K562 (cell line): Measurements from ENCODE around the gene COL15A1. TPM values are rescaled to one million over a fixed set of nuclear protein-coding genes. Genes with fewer than 3 reads are reported as not detected.

Experiments used
- ATAC-seq: fragments of 200-7000 bp; cut with Tn5 transposase; 3 replicates; pipeline ENCODE4 v1.9.1; 2020; ENCODE audit warnings: moderate library complexity
- BruUV-seq: library from RNA; stranded (reverse); fragments of 400-500 nt; replicated peaks from 2 replicates; lab custom pipeline; 2021; lab: Mats Ljungman, UMichigan
- CTCF ChIA-PET: fragments of 300-600 bp; formaldehyde crosslinking; extraction: SDS; loops from one replicate; lab custom pipeline; 2021; ENCODE audit warnings: low intra/inter-chr PET ratio; lab: Yijun Ruan, JAX
- POLR2A ChIA-PET: fragments of 300-600, 350-650 bp; sonication (Branson Sonifier 250); formaldehyde crosslinking; extraction: SDS; loops from one replicate; lab custom pipeline; 2021; ENCODE audit warnings: antibody characterized with exemption, inconsistent platforms; lab: Yijun Ruan, JAX
- DNase-seq, 4 experiments: peaks; one replicate each; pipeline versions ENCODE4 v3.0.0 to v3.0.0-alpha.2; 2011 to 2018; ENCODE audit warnings: low spot score in 3 of 4, mixed read lengths in 3 of 4; ENCODE audit errors: extremely low read depth in 1 of 4
- FAIRE-seq: peaks from 2 replicates; lab custom pipeline; 2011; peaks lifted over from hg19 to GRCh38; lab: Jason Lieb, UNC
- H2AFZ ChIP-seq: 2 replicates; pipeline ENCODE4 v1.6.0; 2011; ENCODE audit warnings: low read depth, low read length, control low read depth, inconsistent platforms
- H3K27ac ChIP-seq: fragments of 200-600 bp; 3 replicates; pipeline ENCODE4 v1.8.0; 2011; ENCODE audit warnings: low read depth, mild to moderate bottlenecking, control low read depth, inconsistent platforms, low read length, moderate library complexity, mixed read lengths; ENCODE audit errors: extremely low read depth
- H3K27me3 ChIP-seq, 2 experiments: fragments of 300-600 bp in 1 of 2; 2 replicates in 1 of 2; 3 replicates in 1 of 2; pipeline versions ENCODE4 v1.6.0 to v1.8.0; 2011; ENCODE audit warnings: inconsistent platforms in 2 of 2, low read length in 2 of 2, mild to moderate bottlenecking in 1 of 2, mixed read lengths in 1 of 2, moderate library complexity in 1 of 2; ENCODE audit not compliant: control insufficient read depth in 2 of 2, insufficient read depth in 2 of 2
- H3K36me3 ChIP-seq: fragments of 300-600 bp; 3 replicates; pipeline ENCODE4 v1.8.0; 2011; ENCODE audit warnings: mild to moderate bottlenecking, low read length, inconsistent platforms; ENCODE audit not compliant: control insufficient read depth, insufficient read depth
- H3K4me1 ChIP-seq, 2 experiments: fragments of 200-600 bp in 1 of 2; replicated peaks in 1 of 2; 2 replicates in 1 of 2; 3 replicates in 1 of 2; pipeline versions ENCODE4 v1.5.1 to v1.8.0; 2011; ENCODE audit warnings: inconsistent platforms in 2 of 2, low read length in 2 of 2, mild to moderate bottlenecking in 1 of 2, mixed read lengths in 1 of 2, moderate library complexity in 1 of 2; ENCODE audit not compliant: control insufficient read depth in 2 of 2, insufficient read depth in 2 of 2
- H3K4me2 ChIP-seq: 2 replicates; pipeline ENCODE4 v1.6.1; 2011; ENCODE audit warnings: low read length, control low read depth, inconsistent platforms, mixed read lengths; ENCODE audit not compliant: insufficient read depth
- H3K4me3 ChIP-seq: fragments of 200-600 bp; sonication (generic), shearing (Covaris generic); 2 replicates; pipeline ENCODE4 v1.5.1; 2016; ENCODE audit warnings: control low read depth, inconsistent platforms
- H3K79me2 ChIP-seq: fragments of 200-600 bp; 3 replicates; pipeline ENCODE4 v1.8.0; 2011; ENCODE audit warnings: low read length, inconsistent platforms; ENCODE audit not compliant: control insufficient read depth, insufficient read depth
- H3K9ac ChIP-seq, 2 experiments: 2 replicates each; pipeline versions ENCODE4 v1.6.0 to v1.6.1; 2011; ENCODE audit warnings: low read depth in 2 of 2, low read length in 2 of 2, control low read depth in 1 of 2, inconsistent platforms in 1 of 2, mild to moderate bottlenecking in 1 of 2, mixed read lengths in 1 of 2; ENCODE audit not compliant: insufficient read depth in 1 of 2
- H3K9me1 ChIP-seq: one replicate; pipeline ENCODE4 v1.6.0; 2011; ENCODE audit warnings: inconsistent platforms, mild to moderate bottlenecking, low read length, moderate library complexity; ENCODE audit not compliant: control insufficient read depth, insufficient read depth
- H3K9me3 ChIP-seq: replicated peaks from 2 replicates; pipeline ENCODE4 v1.5.1; 2011; ENCODE audit warnings: low read depth, low read length, inconsistent platforms; ENCODE audit not compliant: control insufficient read depth, insufficient read depth
- H4K20me1 ChIP-seq: replicated peaks from 2 replicates; pipeline ENCODE4 v1.6.1; 2011; ENCODE audit warnings: low read length, inconsistent platforms, mixed read lengths; ENCODE audit not compliant: control insufficient read depth, insufficient read depth
- HDAC2 ChIP-seq: fragments of 450-650 bp; IDR thresholded peaks from 2 replicates; pipeline ENCODE4 v1.6.1; 2016; ENCODE audit warnings: mild to moderate bottlenecking
- HMG20A ChIP-seq: fragments of 450-650 bp; formaldehyde crosslinking; conservative IDR thresholded peaks from 2 replicates; pipeline ENCODE4 v1.4.0; 2020; ENCODE audit warnings: mild to moderate bottlenecking, mixed read lengths
- HNRNPK ChIP-seq: fragments of 200-400 bp; formaldehyde crosslinking; IDR thresholded peaks from one replicate; pipeline ENCODE4 v1.6.1; 2018; ENCODE audit warnings: mild to moderate bottlenecking, low read depth, low read length; ENCODE audit not compliant: poor library complexity, severe bottlenecking
- in situ Hi-C: fragments of 300-500 bp; cut with MboI; formaldehyde crosslinking; loops from 4 replicates; pipeline ENCODE4 v1.15.0; 2018; ENCODE audit warnings: inconsistent platforms, mixed read lengths
- intact Hi-C: fragments of 100-400 bp; cut with micrococcal nuclease; formaldehyde crosslinking; loops from 2 replicates; pipeline ENCODE4 v1.14.2; 2022
- polyA plus RNA-seq, 8 experiments: library from polyadenylated mRNA; depleted of rRNA in 4 of 8; stranded (reverse) in 5 of 8; unstranded in 3 of 8; fragments of >200 nt; fragmentation: Nextera tagmentation in 2 of 8; fragmentation: Illumina TruSeq in 1 of 8; extraction: Ambion mirVana in 2 of 8; extraction: Trizol in 1 of 8; gene quantifications; 2 replicates each; pipeline versions ENCODE4 v1.2.1 to v1.2.3, GENCODE V29; 2011 to 2014; ENCODE audit warnings: inconsistent platforms in 1 of 8, missing spikeins in 1 of 8
- total RNA-seq, 7 experiments: library from RNA; depleted of rRNA in 6 of 7; stranded (reverse); fragments of >200 nt in 6 of 7; fragmentation: Illumina TruSeq in 2 of 7; extraction: Trizol in 2 of 7; gene quantifications; 2 replicates each; pipeline versions ENCODE4 v1.2.1 to v1.2.3, GENCODE V29; 2011 to 2021; ENCODE audit warnings: low replicate concordance in 1 of 7
- TF ChIP-seq, protein P1 (sequence below): fragments of 450-650 bp; IDR thresholded peaks from 2 replicates; pipeline ENCODE4 v1.6.1; 2016; ENCODE audit warnings: mild to moderate bottlenecking, moderate library complexity
- TF ChIP-seq, protein P2 (sequence below): sonication (generic); formaldehyde crosslinking; IDR thresholded peaks from 2 replicates; pipeline ENCODE4 v1.8.1; 2023; ENCODE audit warnings: missing genetic modification reagents, mild to moderate bottlenecking, borderline replicate concordance

COL15A1 gene
- total and polyA plus RNA-seq, 9 of the 15 experiments (the other 6 are each of a cell fraction or from before 2014, with no cell fraction given) = 0.46 to 5.1 (median 2.6) TPM

DNA sequence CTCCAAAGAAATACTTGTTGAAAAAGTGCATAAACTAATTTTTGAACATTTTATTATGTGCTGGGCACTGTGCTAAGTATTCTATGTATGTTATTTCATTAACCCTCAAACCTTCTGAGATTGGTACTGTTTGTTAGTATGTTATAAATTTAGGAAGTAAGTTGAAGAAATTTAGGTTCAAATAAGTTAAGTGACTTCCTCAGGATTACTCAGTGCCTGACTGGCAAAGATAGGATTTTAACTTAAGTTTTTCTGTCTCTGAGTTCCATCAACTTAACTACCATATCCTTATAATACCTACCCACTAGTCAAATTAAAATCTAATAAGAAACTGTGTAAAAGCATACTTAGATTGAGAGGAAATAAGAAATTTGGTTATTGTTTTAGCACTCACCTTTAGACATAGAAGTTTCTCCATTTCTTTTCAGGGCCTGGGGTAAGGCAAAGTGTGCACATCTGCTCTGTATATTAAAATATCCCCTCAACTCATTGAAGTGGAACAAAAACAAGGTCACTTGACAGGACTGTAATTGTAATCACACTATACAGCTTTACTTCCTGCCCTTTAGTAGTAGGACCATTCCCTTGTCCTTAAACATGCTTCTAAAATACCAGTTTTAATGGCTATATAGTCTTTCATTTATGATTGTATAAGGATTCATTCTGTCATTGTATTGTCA, 176.4 kb downstream of the COL15A1 start:
- no peaks in the 10 kb centered on the region for H3K9me1 ChIP-seq
- no peak overlapping the region for H3K4me2 ChIP-seq
- peaks cover 8% of the 10 kb centered on the region; the same call in 1 of the 2 replicates for H4K20me1 ChIP-seq
- H3K9ac ChIP-seq = no peak overlapping the region
- ChIA-PET CTCF (no interaction called here), POLR2A (interaction anchor here (1.7 kb wide), 1 partner anchor 16 kb away, joined by 6 read pairs; the partner anchor contains the start of gene TGFBR1)
- no peak overlapping the region for H2AFZ ChIP-seq
- no peak overlapping the region for H3K4me3 ChIP-seq
- in situ Hi-C loops (no loop called here), intact Hi-C loops (no loop called here)
- H3K79me2 ChIP-seq = peaks cover 100% of the 10 kb centered on the region
- no TSS peak for BruUV-seq
- no peaks in the 10 kb centered on the region for H3K27me3 ChIP-seq
- no peak for DNase-seq
- no peak for ATAC-seq
- peaks cover 11% of the 10 kb centered on the region; the same call in 1 of the 3 replicates for H3K36me3 ChIP-seq
- no peaks in the 10 kb centered on the region for H3K9me3 ChIP-seq
- H3K27ac ChIP-seq = no peak overlapping the region
- FAIRE-seq = no peak
- H3K4me1 ChIP-seq = peaks cover 0 to 30% of the 10 kb centered on the region in 2 experiments; a peak in 3 of 5 replicates
- TF ChIP-seq HNRNPK = no peak
- no peak for TF ChIP-seq HMG20A (CRISPR knock-in tag)
- no peak for TF ChIP-seq HDAC2
- TF ChIP-seq, protein P1, sequence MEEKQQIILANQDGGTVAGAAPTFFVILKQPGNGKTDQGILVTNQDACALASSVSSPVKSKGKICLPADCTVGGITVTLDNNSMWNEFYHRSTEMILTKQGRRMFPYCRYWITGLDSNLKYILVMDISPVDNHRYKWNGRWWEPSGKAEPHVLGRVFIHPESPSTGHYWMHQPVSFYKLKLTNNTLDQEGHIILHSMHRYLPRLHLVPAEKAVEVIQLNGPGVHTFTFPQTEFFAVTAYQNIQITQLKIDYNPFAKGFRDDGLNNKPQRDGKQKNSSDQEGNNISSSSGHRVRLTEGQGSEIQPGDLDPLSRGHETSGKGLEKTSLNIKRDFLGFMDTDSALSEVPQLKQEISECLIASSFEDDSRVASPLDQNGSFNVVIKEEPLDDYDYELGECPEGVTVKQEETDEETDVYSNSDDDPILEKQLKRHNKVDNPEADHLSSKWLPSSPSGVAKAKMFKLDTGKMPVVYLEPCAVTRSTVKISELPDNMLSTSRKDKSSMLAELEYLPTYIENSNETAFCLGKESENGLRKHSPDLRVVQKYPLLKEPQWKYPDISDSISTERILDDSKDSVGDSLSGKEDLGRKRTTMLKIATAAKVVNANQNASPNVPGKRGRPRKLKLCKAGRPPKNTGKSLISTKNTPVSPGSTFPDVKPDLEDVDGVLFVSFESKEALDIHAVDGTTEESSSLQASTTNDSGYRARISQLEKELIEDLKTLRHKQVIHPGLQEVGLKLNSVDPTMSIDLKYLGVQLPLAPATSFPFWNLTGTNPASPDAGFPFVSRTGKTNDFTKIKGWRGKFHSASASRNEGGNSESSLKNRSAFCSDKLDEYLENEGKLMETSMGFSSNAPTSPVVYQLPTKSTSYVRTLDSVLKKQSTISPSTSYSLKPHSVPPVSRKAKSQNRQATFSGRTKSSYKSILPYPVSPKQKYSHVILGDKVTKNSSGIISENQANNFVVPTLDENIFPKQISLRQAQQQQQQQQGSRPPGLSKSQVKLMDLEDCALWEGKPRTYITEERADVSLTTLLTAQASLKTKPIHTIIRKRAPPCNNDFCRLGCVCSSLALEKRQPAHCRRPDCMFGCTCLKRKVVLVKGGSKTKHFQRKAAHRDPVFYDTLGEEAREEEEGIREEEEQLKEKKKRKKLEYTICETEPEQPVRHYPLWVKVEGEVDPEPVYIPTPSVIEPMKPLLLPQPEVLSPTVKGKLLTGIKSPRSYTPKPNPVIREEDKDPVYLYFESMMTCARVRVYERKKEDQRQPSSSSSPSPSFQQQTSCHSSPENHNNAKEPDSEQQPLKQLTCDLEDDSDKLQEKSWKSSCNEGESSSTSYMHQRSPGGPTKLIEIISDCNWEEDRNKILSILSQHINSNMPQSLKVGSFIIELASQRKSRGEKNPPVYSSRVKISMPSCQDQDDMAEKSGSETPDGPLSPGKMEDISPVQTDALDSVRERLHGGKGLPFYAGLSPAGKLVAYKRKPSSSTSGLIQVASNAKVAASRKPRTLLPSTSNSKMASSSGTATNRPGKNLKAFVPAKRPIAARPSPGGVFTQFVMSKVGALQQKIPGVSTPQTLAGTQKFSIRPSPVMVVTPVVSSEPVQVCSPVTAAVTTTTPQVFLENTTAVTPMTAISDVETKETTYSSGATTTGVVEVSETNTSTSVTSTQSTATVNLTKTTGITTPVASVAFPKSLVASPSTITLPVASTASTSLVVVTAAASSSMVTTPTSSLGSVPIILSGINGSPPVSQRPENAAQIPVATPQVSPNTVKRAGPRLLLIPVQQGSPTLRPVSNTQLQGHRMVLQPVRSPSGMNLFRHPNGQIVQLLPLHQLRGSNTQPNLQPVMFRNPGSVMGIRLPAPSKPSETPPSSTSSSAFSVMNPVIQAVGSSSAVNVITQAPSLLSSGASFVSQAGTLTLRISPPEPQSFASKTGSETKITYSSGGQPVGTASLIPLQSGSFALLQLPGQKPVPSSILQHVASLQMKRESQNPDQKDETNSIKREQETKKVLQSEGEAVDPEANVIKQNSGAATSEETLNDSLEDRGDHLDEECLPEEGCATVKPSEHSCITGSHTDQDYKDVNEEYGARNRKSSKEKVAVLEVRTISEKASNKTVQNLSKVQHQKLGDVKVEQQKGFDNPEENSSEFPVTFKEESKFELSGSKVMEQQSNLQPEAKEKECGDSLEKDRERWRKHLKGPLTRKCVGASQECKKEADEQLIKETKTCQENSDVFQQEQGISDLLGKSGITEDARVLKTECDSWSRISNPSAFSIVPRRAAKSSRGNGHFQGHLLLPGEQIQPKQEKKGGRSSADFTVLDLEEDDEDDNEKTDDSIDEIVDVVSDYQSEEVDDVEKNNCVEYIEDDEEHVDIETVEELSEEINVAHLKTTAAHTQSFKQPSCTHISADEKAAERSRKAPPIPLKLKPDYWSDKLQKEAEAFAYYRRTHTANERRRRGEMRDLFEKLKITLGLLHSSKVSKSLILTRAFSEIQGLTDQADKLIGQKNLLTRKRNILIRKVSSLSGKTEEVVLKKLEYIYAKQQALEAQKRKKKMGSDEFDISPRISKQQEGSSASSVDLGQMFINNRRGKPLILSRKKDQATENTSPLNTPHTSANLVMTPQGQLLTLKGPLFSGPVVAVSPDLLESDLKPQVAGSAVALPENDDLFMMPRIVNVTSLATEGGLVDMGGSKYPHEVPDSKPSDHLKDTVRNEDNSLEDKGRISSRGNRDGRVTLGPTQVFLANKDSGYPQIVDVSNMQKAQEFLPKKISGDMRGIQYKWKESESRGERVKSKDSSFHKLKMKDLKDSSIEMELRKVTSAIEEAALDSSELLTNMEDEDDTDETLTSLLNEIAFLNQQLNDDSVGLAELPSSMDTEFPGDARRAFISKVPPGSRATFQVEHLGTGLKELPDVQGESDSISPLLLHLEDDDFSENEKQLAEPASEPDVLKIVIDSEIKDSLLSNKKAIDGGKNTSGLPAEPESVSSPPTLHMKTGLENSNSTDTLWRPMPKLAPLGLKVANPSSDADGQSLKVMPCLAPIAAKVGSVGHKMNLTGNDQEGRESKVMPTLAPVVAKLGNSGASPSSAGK = no peak
- TF ChIP-seq, protein P2, sequence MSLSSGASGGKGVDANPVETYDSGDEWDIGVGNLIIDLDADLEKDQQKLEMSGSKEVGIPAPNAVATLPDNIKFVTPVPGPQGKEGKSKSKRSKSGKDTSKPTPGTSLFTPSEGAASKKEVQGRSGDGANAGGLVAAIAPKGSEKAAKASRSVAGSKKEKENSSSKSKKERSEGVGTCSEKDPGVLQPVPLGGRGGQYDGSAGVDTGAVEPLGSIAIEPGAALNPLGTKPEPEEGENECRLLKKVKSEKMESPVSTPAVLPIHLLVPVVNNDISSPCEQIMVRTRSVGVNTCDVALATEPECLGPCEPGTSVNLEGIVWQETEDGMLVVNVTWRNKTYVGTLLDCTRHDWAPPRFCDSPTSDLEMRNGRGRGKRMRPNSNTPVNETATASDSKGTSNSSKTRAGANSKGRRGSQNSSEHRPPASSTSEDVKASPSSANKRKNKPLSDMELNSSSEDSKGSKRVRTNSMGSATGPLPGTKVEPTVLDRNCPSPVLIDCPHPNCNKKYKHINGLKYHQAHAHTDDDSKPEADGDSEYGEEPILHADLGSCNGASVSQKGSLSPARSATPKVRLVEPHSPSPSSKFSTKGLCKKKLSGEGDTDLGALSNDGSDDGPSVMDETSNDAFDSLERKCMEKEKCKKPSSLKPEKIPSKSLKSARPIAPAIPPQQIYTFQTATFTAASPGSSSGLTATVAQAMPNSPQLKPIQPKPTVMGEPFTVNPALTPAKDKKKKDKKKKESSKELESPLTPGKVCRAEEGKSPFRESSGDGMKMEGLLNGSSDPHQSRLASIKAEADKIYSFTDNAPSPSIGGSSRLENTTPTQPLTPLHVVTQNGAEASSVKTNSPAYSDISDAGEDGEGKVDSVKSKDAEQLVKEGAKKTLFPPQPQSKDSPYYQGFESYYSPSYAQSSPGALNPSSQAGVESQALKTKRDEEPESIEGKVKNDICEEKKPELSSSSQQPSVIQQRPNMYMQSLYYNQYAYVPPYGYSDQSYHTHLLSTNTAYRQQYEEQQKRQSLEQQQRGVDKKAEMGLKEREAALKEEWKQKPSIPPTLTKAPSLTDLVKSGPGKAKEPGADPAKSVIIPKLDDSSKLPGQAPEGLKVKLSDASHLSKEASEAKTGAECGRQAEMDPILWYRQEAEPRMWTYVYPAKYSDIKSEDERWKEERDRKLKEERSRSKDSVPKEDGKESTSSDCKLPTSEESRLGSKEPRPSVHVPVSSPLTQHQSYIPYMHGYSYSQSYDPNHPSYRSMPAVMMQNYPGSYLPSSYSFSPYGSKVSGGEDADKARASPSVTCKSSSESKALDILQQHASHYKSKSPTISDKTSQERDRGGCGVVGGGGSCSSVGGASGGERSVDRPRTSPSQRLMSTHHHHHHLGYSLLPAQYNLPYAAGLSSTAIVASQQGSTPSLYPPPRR (CRISPR knock-in tag) = no peak
